ENCODE results near the gene DMXL2.
"Not testable (repeated sequence)": the region's sequence is repeated elsewhere in the genome, so short reads cannot be mapped to it uniquely, and the experiment has no call there.

Gene DMXL2

DNA sequence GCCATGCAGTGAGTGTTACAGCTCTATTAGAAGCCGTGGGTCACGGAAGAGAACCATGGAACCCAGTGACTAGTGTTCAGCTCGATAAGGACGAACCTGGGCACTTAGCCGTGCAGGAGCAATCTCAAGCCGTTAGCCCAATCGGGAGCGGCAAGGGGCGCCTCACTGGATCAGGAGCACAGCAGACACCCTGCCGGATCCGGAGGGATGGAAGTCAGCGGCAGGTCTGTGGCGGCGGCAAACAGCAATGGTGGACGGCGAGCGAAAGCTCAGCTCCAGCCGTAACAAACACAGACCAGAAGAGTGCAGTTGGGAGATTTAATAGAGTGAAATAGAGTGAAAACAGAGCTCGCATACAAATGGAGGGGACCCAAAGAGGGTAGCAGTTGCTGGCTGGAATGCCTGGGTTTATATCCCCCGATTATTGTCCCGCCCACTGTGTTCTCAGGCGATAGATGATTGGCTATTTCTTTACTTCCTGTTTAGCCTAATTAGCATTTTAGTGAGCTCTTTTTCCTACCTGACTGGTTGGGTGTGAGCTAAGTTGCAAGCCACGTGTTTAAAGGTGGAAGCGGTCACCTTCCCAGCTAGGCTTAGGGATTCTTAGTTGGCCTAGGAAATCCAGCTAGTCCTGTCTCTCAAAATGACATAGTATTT is 33.0 kb upstream of the DMXL2 start:
- H3K27ac ChIP-seq (ENCODE audit: insufficient read depth in 1 of 2, low read depth in 1 of 2, low read length in 2 of 2, poor library complexity in 1 of 2, severe bottlenecking in 2 of 2); POLR2A ChIA-PET; H3K27me3 ChIP-seq (replicated peaks in 2 of 5; ENCODE audit: control insufficient read depth in 4 of 5, insufficient read depth in 5 of 5, low read length in 4 of 5); H3K4me1 ChIP-seq (ENCODE audit: control extremely low read depth in 1 of 4, control insufficient read depth in 4 of 4, insufficient read depth in 4 of 4, low read length in 3 of 4); H3K9me3 ChIP-seq (ENCODE audit: control extremely low read depth in 1 of 5, control insufficient read depth in 4 of 5, insufficient read depth in 2 of 5, low read depth in 1 of 5, low read length in 4 of 5); H3K4me3 ChIP-seq (ENCODE audit: control insufficient read depth in 1 of 7, extremely low read depth in 1 of 7, insufficient read depth in 4 of 7, low read depth in 2 of 7, low read length in 6 of 7); H3K36me3 ChIP-seq (ENCODE audit: control insufficient read depth in 4 of 4, insufficient read depth in 4 of 4, low read length in 3 of 4): not testable (repeated sequence)
- CTCF ChIA-PET = interaction anchor here (1.0 to 1.6 kb wide), 3 partner anchors 78 to 122 kb away, joined by 3 to 7 read pairs (median 3); no protein-coding TSS in a partner anchor
- WGBS (ENCODE audit: insufficient coverage) = 99% methylated on average over 22 of the region's 24 CpGs
- DNase-seq = peak in 1 of 3 donors; percentile 5

DNA sequence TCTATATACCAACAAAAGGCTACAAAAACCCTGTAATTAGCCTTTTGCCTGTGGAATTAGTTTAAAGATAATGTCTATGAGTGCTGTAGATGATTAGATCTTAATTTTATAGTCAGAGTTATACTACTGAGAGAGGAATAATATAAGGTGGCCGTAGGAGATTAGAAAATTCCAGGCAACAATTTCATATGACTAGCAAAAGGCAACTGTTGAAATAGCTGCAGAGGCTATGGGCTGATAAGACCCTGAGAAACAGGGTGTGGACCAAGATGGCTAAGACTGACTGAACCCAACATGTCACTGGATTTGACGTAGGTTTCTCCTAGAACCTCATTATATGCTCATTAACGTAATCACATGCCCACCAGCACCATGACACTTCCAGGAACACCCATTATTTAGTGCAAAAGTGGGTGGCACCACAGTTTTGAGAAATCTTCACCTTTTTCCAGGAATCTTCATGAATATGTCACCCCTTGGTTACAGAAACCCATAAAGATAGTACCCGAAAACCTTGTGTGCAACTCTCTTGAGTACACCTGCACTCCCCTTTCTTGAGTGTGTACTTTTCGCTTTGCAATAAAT is 29.6 kb upstream of the DMXL2 start:
- H3K4me1 ChIP-seq (ENCODE audit: control extremely low read depth in 1 of 4, control insufficient read depth in 4 of 4, insufficient read depth in 4 of 4, low read length in 3 of 4) = peaks cover 0 to 8% (median 4%) of the 10 kb centered on the region in 4 experiments
- 100% methylated on average over 3 of the region's 5 CpGs for WGBS (ENCODE audit: insufficient coverage)
- POLR2A ChIA-PET = no interaction called here

DNA sequence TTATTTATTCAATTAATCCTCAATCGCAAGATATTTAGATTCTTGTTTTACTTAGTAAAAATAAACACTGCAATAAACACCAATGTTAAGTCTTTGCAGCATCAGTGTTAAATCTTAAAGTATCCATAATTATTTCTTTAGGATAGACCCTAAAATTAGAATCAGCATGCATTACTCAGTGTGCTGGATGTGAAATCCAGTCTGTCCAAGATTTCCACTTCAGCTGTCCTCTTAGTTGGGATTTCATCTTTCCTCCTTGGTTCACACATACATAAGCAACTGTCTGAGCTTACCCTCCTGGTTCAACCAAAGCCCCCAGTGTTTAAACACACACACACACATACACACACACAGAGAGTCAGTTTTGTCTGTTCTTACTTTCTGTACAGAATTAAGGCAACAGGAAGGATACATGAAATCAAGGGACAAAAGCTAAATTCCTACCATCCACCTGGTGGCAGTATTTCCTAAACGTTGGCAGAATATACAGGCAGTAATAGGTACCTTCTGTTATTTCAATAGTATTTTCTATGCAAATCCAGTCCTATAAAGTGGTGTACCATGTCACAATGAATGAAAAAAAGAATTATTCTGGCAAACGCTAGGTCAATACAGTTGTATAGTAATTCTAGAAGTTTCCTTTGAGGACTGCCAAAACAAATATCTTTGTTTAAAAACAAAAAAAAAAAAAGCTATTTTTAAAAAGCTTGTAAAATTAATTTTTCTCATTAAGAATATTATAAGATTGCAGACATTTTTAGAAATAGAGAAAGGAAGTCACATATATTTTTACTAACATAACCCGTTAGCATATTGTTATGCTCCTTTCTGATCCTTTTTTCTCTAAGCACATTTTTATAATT is 27.3 kb upstream of the DMXL2 start:
- Histone ChIP-seq H3K4me3 (ENCODE audit: control insufficient read depth in 1 of 7, extremely low read depth in 1 of 7, insufficient read depth in 4 of 7, low read depth in 2 of 7, low read length in 6 of 7) (no peak overlapping the region), H3K27me3 (replicated peaks in 2 of 5; ENCODE audit: control insufficient read depth in 4 of 5, insufficient read depth in 5 of 5, low read length in 4 of 5) (no peaks in the 10 kb centered on the region), H3K4me1 (ENCODE audit: control extremely low read depth in 1 of 4, control insufficient read depth in 4 of 4, insufficient read depth in 4 of 4, low read length in 3 of 4) (peaks cover 0 to 17% (median 8%) of the 10 kb centered on the region in 4 experiments), H3K9me3 (ENCODE audit: control extremely low read depth in 1 of 5, control insufficient read depth in 4 of 5, insufficient read depth in 2 of 5, low read depth in 1 of 5, low read length in 4 of 5) (no peaks in the 10 kb centered on the region), H3K27ac (ENCODE audit: insufficient read depth in 1 of 2, low read depth in 1 of 2, low read length in 2 of 2, poor library complexity in 1 of 2, severe bottlenecking in 2 of 2) (no peak overlapping the region), H3K36me3 (ENCODE audit: control insufficient read depth in 4 of 4, insufficient read depth in 4 of 4, low read length in 3 of 4) (no peaks in the 10 kb centered on the region)
- POLR2A ChIA-PET = interaction anchor here (0.7 to 2.1 kb wide), 2 partner anchors 127 to 131 kb away, joined by 5 to 10 read pairs; no protein-coding TSS in a partner anchor
- CTCF ChIA-PET = interaction anchor here (0.6 to 5.9 kb wide), 33 partner anchors 9 to 1775 kb away, joined by 3 to 134 read pairs (median 4); partner anchors contain the start of genes DMXL2 and LYSMD2
- peak; percentile 84 to 92 (median 88) for DNase-seq
- WGBS (ENCODE audit: insufficient coverage) = no CpG with 5 or more reads among the region's 4 CpGs

More for the DNA sequence above, 29.6 kb upstream of the DMXL2 start:
- no peak overlapping the region for H3K27ac ChIP-seq (ENCODE audit: insufficient read depth in 1 of 2, low read depth in 1 of 2, low read length in 2 of 2, poor library complexity in 1 of 2, severe bottlenecking in 2 of 2)
- CTCF ChIA-PET = interaction anchor here (5.9 kb wide), 1 partner anchor 122 kb away, joined by 134 read pairs; no protein-coding TSS in a partner anchor
- peak in 2 of 3 donors; percentile 20 to 54 for DNase-seq
- H3K27me3 ChIP-seq (replicated peaks in 2 of 5; ENCODE audit: control insufficient read depth in 4 of 5, insufficient read depth in 5 of 5, low read length in 4 of 5) = no peaks in the 10 kb centered on the region
- no peaks in the 10 kb centered on the region for H3K36me3 ChIP-seq (ENCODE audit: control insufficient read depth in 4 of 4, insufficient read depth in 4 of 4, low read length in 3 of 4)
- H3K4me3 ChIP-seq (ENCODE audit: control insufficient read depth in 1 of 7, extremely low read depth in 1 of 7, insufficient read depth in 4 of 7, low read depth in 2 of 7, low read length in 6 of 7) = no peak overlapping the region
- no peaks in the 10 kb centered on the region for H3K9me3 ChIP-seq (ENCODE audit: control extremely low read depth in 1 of 5, control insufficient read depth in 4 of 5, insufficient read depth in 2 of 5, low read depth in 1 of 5, low read length in 4 of 5)

DNA sequence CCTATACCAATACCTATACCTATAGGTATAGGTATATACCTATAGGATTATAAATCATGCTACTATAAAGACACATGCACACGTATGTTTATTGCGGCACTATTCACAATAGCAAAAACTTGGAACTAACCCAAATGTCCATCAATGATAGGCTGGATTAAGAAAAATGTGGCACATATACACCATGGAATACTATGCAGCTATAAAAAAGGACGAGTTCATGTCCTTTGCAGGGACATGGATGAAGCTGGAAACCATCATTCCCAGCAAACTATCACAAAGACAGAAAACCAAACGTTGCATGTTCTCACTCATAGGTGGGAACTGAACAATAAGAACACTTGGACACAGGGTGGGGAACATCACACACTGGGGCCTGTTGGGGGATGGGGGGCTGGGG is 26.1 kb upstream of the DMXL2 start:
- CTCF ChIA-PET = interaction anchor here (1.0 to 5.9 kb wide), 9 partner anchors 52 to 140 kb away, joined by 3 to 134 read pairs (median 5); no protein-coding TSS in a partner anchor
- H3K36me3 ChIP-seq (ENCODE audit: control insufficient read depth in 4 of 4, insufficient read depth in 4 of 4, low read length in 3 of 4); H3K9me3 ChIP-seq (ENCODE audit: control extremely low read depth in 1 of 5, control insufficient read depth in 4 of 5, insufficient read depth in 2 of 5, low read depth in 1 of 5, low read length in 4 of 5); DNase-seq; H3K27ac ChIP-seq (ENCODE audit: insufficient read depth in 1 of 2, low read depth in 1 of 2, low read length in 2 of 2, poor library complexity in 1 of 2, severe bottlenecking in 2 of 2); H3K4me3 ChIP-seq (ENCODE audit: control insufficient read depth in 1 of 7, extremely low read depth in 1 of 7, insufficient read depth in 4 of 7, low read depth in 2 of 7, low read length in 6 of 7); H3K27me3 ChIP-seq (replicated peaks in 2 of 5; ENCODE audit: control insufficient read depth in 4 of 5, insufficient read depth in 5 of 5, low read length in 4 of 5); POLR2A ChIA-PET: not testable (repeated sequence)
- peaks cover 0 to 17% (median 8%) of the 10 kb centered on the region in 4 experiments for H3K4me1 ChIP-seq (ENCODE audit: control extremely low read depth in 1 of 4, control insufficient read depth in 4 of 4, insufficient read depth in 4 of 4, low read length in 3 of 4)
- no CpG with 5 or more reads among the region's 4 CpGs for WGBS (ENCODE audit: insufficient coverage)

DNA sequence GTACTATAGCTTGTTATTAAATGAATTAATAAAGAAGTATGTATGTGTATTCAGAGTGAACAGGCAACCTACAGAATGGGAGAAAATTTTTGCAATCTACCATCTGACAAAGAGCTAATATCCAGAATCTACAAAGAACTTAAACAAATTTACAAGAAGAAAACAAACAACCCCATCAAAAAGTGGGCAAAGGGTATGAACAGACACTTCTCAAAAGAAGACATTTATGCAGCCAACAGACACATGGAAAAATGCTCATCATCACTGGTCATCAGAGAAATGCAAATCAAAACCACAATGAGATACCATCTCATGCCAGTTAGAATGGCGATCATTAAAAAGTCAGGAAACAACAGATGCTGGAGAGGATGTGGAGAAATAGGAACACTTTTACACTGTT is 25.5 kb upstream of the DMXL2 start:
- H3K4me3 ChIP-seq (ENCODE audit: control insufficient read depth in 1 of 7, extremely low read depth in 1 of 7, insufficient read depth in 4 of 7, low read depth in 2 of 7, low read length in 6 of 7); H3K36me3 ChIP-seq (ENCODE audit: control insufficient read depth in 4 of 4, insufficient read depth in 4 of 4, low read length in 3 of 4); H3K9me3 ChIP-seq (ENCODE audit: control extremely low read depth in 1 of 5, control insufficient read depth in 4 of 5, insufficient read depth in 2 of 5, low read depth in 1 of 5, low read length in 4 of 5); H3K27ac ChIP-seq (ENCODE audit: insufficient read depth in 1 of 2, low read depth in 1 of 2, low read length in 2 of 2, poor library complexity in 1 of 2, severe bottlenecking in 2 of 2); POLR2A ChIA-PET; DNase-seq; H3K27me3 ChIP-seq (replicated peaks in 2 of 5; ENCODE audit: control insufficient read depth in 4 of 5, insufficient read depth in 5 of 5, low read length in 4 of 5): not testable (repeated sequence)
- no CpG with 5 or more reads among the region's 1 CpG for WGBS (ENCODE audit: insufficient coverage)
- CTCF ChIA-PET = interaction anchor here (0.9 to 5.9 kb wide), 9 partner anchors 16 to 140 kb away, joined by 3 to 134 read pairs (median 3); no protein-coding TSS in a partner anchor
- peaks cover 0 to 17% (median 8%) of the 10 kb centered on the region in 4 experiments for H3K4me1 ChIP-seq (ENCODE audit: control extremely low read depth in 1 of 4, control insufficient read depth in 4 of 4, insufficient read depth in 4 of 4, low read length in 3 of 4)

DNA sequence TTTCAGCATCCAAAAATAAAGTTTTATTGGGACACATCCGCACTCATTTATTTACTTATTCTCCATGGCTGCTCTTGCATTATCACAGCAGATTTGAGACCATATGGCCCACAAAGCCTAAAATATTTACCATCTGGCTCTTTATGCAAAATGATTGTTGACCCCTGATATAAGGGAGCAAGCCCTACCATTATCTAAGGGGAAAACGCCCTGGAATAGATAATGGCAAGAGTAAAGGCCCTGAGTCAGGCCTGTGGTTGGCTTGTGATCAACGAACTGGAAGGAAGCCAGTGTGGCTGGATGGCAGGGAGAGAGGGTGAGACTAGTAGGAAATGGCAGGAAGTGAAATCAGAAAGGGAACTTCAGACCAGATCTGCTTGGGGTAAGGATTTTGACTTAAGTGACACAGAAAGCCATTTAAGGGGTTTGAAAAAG is 24.6 kb upstream of the DMXL2 start:
- Histone ChIP-seq H3K9me3 (ENCODE audit: control extremely low read depth in 1 of 5, control insufficient read depth in 4 of 5, insufficient read depth in 2 of 5, low read depth in 1 of 5, low read length in 4 of 5) (no peaks in the 10 kb centered on the region), H3K36me3 (ENCODE audit: control insufficient read depth in 4 of 4, insufficient read depth in 4 of 4, low read length in 3 of 4) (no peaks in the 10 kb centered on the region), H3K27ac (ENCODE audit: insufficient read depth in 1 of 2, low read depth in 1 of 2, low read length in 2 of 2, poor library complexity in 1 of 2, severe bottlenecking in 2 of 2) (no peak overlapping the region), H3K4me3 (ENCODE audit: control insufficient read depth in 1 of 7, extremely low read depth in 1 of 7, insufficient read depth in 4 of 7, low read depth in 2 of 7, low read length in 6 of 7) (peak overlapping the region in 1 of 7 experiments; percentile 10), H3K4me1 (ENCODE audit: control extremely low read depth in 1 of 4, control insufficient read depth in 4 of 4, insufficient read depth in 4 of 4, low read length in 3 of 4) (peaks cover 0 to 17% (median 8%) of the 10 kb centered on the region in 4 experiments), H3K27me3 (replicated peaks in 2 of 5; ENCODE audit: control insufficient read depth in 4 of 5, insufficient read depth in 5 of 5, low read length in 4 of 5) (no peaks in the 10 kb centered on the region)
- peak; percentile 76 to 83 (median 82) for DNase-seq
- CTCF ChIA-PET = interaction anchor here (0.7 to 5.9 kb wide), 7 partner anchors 15 to 210 kb away, joined by 3 to 134 read pairs (median 5); no protein-coding TSS in a partner anchor
- WGBS (ENCODE audit: insufficient coverage) = 50% methylated on average over 2 of the region's 3 CpGs
- POLR2A ChIA-PET = no interaction called here
